Parathyroid adenoma (tissue), 2 donors: ENCODE results near the gene EXOSC7.

Source experiments
- H2AFZ ChIP-seq: fragments of 300-600 bp; sonication (generic); one replicate; pipeline ENCODE4 v1.7.0; 2017; ENCODE audit warnings: antibody characterized with exemption, mild to moderate bottlenecking
- H3K27ac ChIP-seq: fragments of 300-600 bp; sonication (generic); one replicate; pipeline ENCODE4 v1.7.0; 2017
- H3K27me3 ChIP-seq: fragments of 300-600 bp; sonication (generic); one replicate; pipeline ENCODE4 v1.7.0; 2017; ENCODE audit warnings: low read length; ENCODE audit not compliant: control insufficient read depth, insufficient read depth
- H3K36me3 ChIP-seq: fragments of 300-600 bp; sonication (generic); one replicate; pipeline ENCODE4 v1.7.0; 2017; ENCODE audit warnings: low read length; ENCODE audit not compliant: control insufficient read depth, insufficient read depth
- H3K4me1 ChIP-seq: fragments of 300-600 bp; sonication (generic); one replicate; pipeline ENCODE4 v1.7.0; 2017; ENCODE audit warnings: control low read depth
- H3K4me2 ChIP-seq: fragments of 300-600 bp; sonication (generic); one replicate; pipeline ENCODE4 v1.7.0; 2017; ENCODE audit warnings: low read length
- H3K4me3 ChIP-seq: fragments of 300-600 bp; sonication (generic); one replicate; pipeline ENCODE4 v1.7.0; 2017; ENCODE audit warnings: low read depth, low read length
- H3K79me2 ChIP-seq: fragments of 300-600 bp; sonication (generic); one replicate; pipeline ENCODE4 v1.7.0; 2017; ENCODE audit warnings: control low read depth
- H3K9ac ChIP-seq: fragments of 300-600 bp; sonication (generic); one replicate; pipeline ENCODE4 v1.7.0; 2017; ENCODE audit warnings: mild to moderate bottlenecking
- H3K9me3 ChIP-seq: fragments of 300-600 bp; sonication (generic); one replicate; pipeline ENCODE4 v1.7.0; 2017; ENCODE audit warnings: low read length; ENCODE audit not compliant: control insufficient read depth
- TF ChIP-seq, protein P1 (sequence below): fragments of 300-600 bp; sonication (generic); IDR thresholded peaks from one replicate; pipeline ENCODE4 v1.7.0; 2017; ENCODE audit warnings: antibody characterized with exemption, mild to moderate bottlenecking
- donor health status: primary hyperparathyroidism.

Gene EXOSC7

DNA sequence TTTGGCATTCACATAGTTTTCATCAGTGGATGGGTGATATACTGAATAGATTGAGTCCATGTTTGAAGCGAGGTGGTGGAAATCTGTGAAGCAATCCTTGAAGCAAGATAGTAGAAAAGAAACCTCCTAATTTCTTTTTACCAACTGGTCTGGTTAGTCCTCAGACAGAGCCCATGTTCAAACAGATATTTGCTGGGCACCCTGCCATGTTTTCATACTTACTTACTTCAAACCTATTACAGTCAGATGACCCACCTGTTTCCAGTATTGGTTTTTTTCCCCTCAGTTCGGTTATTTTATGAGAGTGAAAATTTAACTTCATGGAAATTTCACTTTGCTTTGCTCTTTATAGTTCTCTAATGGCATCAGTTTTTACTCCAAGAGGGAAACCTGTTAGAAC lies 23.7 kb downstream of the EXOSC7 start:
- H3K27ac ChIP-seq = no peak overlapping the region
- H3K4me2 ChIP-seq = no peak overlapping the region
- TF ChIP-seq, protein P1, sequence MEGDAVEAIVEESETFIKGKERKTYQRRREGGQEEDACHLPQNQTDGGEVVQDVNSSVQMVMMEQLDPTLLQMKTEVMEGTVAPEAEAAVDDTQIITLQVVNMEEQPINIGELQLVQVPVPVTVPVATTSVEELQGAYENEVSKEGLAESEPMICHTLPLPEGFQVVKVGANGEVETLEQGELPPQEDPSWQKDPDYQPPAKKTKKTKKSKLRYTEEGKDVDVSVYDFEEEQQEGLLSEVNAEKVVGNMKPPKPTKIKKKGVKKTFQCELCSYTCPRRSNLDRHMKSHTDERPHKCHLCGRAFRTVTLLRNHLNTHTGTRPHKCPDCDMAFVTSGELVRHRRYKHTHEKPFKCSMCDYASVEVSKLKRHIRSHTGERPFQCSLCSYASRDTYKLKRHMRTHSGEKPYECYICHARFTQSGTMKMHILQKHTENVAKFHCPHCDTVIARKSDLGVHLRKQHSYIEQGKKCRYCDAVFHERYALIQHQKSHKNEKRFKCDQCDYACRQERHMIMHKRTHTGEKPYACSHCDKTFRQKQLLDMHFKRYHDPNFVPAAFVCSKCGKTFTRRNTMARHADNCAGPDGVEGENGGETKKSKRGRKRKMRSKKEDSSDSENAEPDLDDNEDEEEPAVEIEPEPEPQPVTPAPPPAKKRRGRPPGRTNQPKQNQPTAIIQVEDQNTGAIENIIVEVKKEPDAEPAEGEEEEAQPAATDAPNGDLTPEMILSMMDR = no peak
- H3K27me3 ChIP-seq = no peaks in the 10 kb centered on the region
- H3K9me3 ChIP-seq = no peaks in the 10 kb centered on the region
- H3K4me3 ChIP-seq = no peak overlapping the region
- H3K36me3 ChIP-seq = no peaks in the 10 kb centered on the region
- no peak overlapping the region for H2AFZ ChIP-seq
- H3K4me1 ChIP-seq = peaks cover 6% of the 10 kb centered on the region
- no peaks in the 10 kb centered on the region for H3K79me2 ChIP-seq
- no peak overlapping the region for H3K9ac ChIP-seq

- Histone ChIP-seq H3K4me2 (no peak overlapping the region), H3K36me3 (no peaks in the 10 kb centered on the region), H3K9me3 (no peaks in the 10 kb centered on the region), H3K4me3 (no peak overlapping the region), H3K9ac (no peak overlapping the region), H2AFZ (no peak overlapping the region), H3K27me3 (no peaks in the 10 kb centered on the region), H3K79me2 (no peaks in the 10 kb centered on the region), H3K4me1 (peaks cover 6% of the 10 kb centered on the region), H3K27ac (no peak overlapping the region)
- TF ChIP-seq, protein P1 = no peak
These were observed 24.8 kb downstream of the EXOSC7 start for GRCh38 chr3:45000823-45001222.

DNA sequence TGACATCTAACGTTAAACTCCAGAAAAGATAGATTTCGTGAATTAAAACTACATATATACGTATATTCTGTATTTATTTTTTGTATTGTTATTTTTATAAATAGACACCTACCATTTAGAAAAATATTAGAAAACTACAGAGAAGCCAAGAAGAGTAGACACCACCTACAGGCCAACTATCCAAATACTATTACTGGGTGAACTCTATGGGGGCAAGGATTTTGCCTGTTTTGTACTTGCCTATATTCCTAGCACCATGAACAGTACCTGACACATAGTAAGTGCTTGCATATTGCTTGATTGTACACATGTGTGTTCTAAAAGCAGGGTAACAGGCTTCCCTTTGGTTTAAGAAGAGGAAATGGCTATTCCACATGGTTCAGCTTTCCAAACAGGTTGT lies 25.7 kb downstream of the EXOSC7 start:
- Histone ChIP-seq H3K27me3 (no peaks in the 10 kb centered on the region), H3K36me3 (no peaks in the 10 kb centered on the region), H3K4me2 (no peak overlapping the region), H3K27ac (no peak overlapping the region), H3K9ac (no peak overlapping the region), H3K9me3 (no peaks in the 10 kb centered on the region), H3K79me2 (no peaks in the 10 kb centered on the region), H2AFZ (no peak overlapping the region), H3K4me3 (no peak overlapping the region), H3K4me1 (peaks cover 6% of the 10 kb centered on the region)
- TF ChIP-seq, protein P1 = no peak

- Histone ChIP-seq H3K36me3 (no peaks in the 10 kb centered on the region), H3K27ac (no peak overlapping the region)
- TF ChIP-seq, protein P1 = no peak
These were observed 26.2 kb downstream of the EXOSC7 start for GRCh38 chr3:45002139-45002660.

DNA sequence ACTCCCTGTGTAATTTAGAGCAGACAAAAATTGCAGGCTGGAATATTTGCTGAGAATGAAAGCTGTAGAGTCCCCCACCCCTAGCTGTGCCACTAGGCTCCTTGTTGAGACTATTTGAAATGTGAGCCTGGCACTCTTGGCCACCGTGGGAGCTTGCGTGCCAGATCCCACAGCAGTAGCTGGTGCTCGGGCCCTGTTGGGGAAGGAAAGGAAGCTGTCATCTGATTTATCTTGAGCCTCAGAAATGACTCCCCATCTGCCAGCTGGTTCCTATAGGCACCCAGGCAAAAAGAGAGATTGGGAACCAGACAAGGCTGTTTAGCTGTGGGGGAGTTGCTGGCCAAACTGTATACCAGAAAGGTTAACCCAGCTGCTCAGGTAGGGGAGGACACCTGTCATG lies 26.7 kb downstream of the EXOSC7 start:
- H3K4me2 ChIP-seq = no peak overlapping the region
- no peak overlapping the region for H3K4me3 ChIP-seq
- H3K27ac ChIP-seq = no peak overlapping the region
- no peak overlapping the region for H2AFZ ChIP-seq
- TF ChIP-seq, protein P1 = no peak
- H3K79me2 ChIP-seq = no peaks in the 10 kb centered on the region
- no peak overlapping the region for H3K9ac ChIP-seq
- no peaks in the 10 kb centered on the region for H3K27me3 ChIP-seq
- no peaks in the 10 kb centered on the region for H3K36me3 ChIP-seq
- no peaks in the 10 kb centered on the region for H3K9me3 ChIP-seq
- peaks cover 6% of the 10 kb centered on the region for H3K4me1 ChIP-seq

More at GRCh38 chr3:45002139-45002660, 26.2 kb downstream of the EXOSC7 start:
- Histone ChIP-seq H3K4me1 (peaks cover 6% of the 10 kb centered on the region), H3K4me2 (no peak overlapping the region), H3K27me3 (no peaks in the 10 kb centered on the region), H3K9me3 (no peaks in the 10 kb centered on the region), H3K9ac (no peak overlapping the region), H3K4me3 (no peak overlapping the region), H3K79me2 (no peaks in the 10 kb centered on the region), H2AFZ (no peak overlapping the region)
